Stimulated activated CD8-positive, alpha-beta memory T cell treated with anti-CD3 and anti-CD28 coated beads, Interleukin-15, amount 100 ng/mL, for 4 hours (primary cell): ENCODE measurements around the gene DDN.
A peak's percentile ranks its signal among the peaks of the same experiment; 100 is the strongest.

Source experiments
- DNase-seq, 2 donors: peaks; one replicate each; pipeline ENCODE4 v3.0.0-alpha.2; 2020; ENCODE audit warnings: low read depth in 2 of 2

DDN gene

DNA sequence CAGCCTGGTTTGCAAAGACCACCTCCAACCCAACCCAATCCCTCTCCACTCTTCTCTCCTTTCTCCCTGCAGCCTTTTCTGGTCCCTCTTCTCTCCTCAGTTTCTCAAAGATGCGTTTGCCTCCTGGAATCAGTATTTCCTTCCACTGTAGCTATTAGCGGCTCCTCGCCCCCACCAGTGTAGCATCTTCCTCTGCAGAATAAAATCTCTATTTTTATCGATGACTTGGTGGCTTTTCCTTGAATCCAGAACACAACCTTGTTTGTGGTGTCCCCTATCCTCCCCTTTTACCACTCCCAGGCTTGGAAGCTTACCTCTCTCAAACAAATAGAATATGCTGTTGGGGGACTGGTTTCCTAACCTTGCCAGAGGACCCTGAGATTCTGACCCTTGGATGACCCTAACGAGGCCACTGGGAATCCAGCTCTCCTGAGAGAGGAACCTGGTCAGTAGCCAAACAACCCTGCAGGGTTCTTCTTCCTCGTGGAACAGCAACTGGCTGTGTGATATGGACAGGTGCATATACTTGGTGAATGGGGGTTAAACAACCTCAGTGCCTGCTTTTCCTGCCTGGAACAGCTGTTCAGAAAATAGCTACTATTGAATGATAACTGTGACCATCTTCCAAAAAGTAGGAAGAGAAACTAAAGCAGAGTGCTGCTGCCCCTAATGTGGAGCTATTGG is 16.6 kb downstream of the DDN start:
- DNase-seq: no peak

DNA sequence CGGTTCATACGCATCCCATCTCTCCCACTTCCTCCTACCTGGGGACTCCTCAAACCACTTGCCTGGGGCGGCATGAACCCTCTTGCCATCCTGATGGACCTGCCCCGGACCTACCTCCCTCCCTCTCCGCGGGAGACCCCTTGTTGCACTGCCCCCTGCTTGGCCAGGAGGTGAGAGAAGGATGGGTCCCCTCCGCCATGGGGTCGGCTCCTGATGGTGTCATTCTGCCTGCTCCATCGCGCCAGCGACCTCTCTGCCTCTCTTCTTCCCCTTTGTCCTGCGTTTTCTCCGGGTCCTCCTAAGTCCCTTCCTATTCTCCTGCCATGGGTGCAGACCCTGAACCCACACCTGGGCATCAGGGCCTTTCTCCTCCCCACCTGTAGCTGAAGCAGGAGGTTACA is 17.4 kb downstream of the DDN start:
- DNase-seq: no peak

DNA sequence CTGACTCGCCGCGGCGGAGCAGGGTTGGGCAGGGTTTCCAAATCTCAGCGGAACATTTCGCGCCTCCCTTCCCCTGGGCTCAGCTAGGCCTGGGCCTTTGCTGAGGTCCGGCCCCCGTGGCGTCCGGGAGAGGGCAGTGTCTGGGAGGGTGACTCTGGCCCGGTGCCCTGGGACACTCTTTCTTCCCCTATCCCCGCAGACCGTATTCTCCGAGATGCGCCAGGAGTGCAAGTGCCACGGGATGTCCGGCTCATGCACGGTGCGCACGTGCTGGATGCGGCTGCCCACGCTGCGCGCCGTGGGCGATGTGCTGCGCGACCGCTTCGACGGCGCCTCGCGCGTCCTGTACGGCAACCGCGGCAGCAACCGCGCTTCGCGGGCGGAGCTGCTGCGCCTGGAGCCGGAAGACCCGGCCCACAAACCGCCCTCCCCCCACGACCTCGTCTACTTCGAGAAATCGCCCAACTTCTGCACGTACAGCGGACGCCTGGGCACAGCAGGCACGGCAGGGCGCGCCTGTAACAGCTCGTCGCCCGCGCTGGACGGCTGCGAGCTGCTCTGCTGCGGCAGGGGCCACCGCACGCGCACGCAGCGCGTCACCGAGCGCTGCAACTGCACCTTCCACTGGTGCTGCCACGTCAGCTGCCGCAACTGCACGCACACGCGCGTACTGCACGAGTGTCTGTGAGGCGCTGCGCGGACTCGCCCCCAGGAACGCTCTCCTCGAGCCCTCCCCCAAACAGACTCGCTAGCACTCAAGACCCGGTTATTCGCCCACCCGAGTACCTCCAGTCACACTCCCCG is 18.0 kb downstream of the DDN start:
- no peak for DNase-seq

- no peak for DNase-seq
These were observed 18.7 kb downstream of the DDN start for GRCh38 chr12:48980389-48980952.

GRCh38 chr12:48979602-48980388 is 19.4 kb downstream of the DDN start:
- no peak for DNase-seq

DNA sequence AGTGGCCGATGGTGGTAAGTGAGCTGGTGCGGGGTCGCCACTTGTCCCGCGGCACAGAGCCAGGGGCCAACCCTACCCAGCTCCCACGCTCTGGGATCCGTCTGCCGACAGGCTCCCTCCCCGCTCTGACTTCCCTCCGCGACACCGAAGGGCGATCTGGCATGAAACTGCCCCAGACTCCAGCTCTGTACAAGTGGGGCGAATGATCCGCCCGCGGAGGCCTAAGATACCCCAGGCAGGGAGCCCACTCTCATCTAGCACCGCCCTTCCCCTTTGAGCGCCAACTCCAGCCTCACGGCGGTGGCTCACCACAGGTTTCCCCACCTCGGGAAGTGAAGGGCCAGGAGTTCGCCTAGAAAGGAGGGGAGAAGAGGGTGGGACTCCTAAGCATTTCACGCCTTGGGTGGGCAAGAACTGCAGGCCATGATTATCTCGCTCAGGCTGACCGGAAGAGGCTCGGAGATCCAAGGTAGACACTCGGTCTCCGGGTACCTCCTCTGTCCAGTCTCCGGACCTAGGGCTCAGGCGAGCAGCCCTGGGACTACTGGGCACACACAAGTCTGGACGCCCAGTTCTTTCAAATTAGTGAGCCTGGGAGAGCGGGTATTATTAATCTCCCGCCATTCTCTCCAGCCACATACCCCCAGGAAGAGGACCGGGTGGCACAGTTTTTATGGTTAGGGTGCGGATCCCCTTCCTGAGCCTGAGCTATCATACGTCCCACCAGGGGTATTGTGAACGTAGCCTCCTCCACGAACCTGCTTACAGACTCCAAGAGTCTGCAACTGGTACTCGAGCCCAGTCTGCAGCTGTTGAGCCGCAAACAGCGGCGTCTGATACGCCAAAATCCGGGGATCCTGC is 20.2 kb downstream of the DDN start:
- DNase-seq: no peak

DNA sequence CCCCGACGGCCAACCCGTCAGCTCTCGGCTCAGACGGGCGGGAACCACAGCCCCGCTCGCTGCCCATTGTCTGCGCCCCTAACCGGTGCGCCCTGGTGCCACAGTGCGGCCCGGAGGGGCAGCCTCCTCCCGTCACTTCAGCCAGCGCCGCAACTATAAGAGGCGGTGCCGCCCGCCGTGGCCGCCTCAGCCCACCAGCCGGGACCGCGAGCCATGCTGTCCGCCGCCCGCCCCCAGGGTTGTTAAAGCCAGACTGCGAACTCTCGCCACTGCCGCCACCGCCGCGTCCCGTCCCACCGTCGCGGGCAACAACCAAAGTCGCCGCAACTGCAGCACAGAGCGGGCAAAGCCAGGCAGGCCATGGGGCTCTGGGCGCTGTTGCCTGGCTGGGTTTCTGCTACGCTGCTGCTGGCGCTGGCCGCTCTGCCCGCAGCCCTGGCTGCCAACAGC is 20.9 kb downstream of the DDN start, which contains the start of gene WNT1:
Gene WNT1, plus strand, starts transcription at position 32 of the 450 bp plus-strand sequence. Its CDS starts 329 bp downstream, at position 361.
- DNase-seq: no peak

- DNase-seq: peak; percentile 53 to 66
These were observed 21.6 kb downstream of the DDN start for GRCh38 chr12:48977290-48978281.

- DNase-seq: no peak
These were observed 25.1 kb downstream of the DDN start for GRCh38 chr12:48973941-48974673.

DNA sequence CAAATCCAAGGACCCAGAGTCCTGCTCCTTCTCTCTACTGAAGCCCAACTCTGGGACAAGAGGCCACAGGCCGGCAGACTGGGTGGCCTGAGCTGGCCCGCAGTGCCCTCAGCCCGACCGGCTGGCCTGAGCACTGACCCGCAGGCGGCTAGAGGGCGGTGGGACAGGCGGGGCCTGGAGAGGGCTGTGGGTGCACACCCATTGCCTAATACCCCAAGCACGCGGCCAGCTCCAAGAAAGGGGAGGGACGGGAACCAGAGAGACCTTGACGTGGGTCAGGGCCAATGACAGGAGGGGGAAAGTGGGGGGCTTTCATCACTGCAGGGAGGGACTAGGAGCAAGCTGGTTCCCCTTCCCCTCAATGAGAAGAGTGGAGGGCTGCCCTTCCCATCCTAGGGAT is 25.6 kb downstream of the DDN start:
- no peak for DNase-seq

DNA sequence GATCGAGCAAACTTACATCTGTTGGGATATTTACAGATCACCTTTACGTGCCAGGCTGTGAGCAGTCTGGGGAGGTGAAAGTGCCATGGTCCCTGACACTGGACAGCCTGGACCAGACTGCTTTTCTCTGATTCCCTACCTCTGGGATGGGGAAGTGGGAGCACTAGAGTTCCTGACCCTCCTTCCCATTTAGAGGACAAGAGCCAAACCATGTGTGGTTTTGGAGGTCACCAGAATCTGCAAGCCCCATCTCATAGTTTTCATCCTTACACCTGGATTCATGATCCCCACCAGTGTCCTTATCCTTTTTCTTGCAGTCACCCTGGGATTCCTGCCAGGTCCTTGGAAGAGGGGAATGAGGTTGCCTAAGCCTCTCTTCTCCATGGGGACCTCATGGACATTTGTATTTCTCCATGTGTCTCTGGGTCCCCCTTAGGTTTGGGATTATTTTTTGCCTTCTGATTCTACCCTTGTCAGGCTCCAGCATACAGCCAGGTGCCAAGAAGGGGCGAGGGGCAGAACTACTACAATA is 26.2 kb downstream of the DDN start:
- DNase-seq: no peak

DNA sequence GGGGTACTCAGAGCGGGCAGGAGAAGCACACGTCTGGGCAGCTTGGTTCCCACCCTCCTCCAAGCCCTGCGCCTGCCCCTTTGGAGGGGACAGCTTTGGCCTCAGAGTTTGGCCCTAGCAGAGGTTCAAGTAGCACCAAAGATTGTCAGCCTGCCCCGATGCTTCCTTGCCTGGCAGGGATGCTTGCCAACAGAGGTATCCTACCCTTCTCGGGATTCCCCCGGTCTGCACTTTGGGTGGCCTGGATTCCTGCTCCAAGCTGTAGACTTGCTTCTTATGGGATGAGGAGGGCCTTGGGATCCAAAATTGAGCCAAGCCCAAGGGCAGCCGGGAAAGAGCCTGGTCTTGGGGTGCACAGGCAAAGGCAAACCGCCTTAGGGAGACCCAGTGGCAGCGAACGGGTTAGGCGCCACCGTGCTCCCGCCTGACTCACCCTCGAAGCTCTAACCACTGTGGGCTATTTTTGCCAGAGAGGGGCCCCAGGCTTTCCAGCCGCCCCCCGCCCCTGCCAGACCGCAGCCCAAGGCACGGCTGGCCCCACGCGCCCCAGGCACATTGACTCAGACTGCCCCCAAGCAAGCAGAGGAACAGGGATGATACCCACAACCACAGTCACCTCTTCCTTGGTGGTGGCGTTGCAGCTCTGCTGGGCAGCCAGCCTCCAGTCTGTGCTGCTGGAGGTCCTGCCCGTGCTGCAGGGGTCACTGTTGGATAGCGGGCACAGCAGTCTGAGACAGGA is 26.8 kb downstream of the DDN start:
- DNase-seq: no peak

DNA sequence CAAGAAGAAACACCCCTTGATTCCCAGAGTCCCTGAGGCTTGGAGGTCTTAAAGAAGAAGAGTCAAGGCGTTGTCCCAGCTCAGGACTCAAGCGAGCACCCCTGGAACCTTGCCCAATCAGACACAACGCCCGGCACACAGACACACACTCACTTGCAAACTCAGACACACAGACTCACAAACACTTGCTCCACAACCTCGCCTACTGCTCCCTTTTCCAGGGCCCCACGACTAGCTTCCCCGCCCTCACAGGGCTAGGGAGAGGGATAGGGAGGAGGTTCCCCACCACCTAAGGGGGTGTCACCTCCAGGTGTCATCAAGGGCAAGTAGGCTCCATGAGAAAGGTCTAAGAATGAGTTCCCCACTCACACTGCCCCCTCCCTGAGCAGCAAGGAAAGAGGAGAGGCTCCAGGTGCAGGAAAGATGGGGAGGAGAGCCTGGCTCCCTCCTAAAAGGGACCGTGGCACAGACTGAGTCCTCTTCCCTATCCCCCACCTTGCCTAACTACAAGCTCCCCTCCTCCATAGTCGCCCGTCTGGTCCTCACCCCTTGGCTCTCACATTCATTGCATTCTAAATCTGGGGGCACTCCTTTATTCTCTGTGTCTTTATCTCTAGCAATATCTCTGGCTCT is 28.4 kb downstream of the DDN start:
- no peak for DNase-seq

DNA sequence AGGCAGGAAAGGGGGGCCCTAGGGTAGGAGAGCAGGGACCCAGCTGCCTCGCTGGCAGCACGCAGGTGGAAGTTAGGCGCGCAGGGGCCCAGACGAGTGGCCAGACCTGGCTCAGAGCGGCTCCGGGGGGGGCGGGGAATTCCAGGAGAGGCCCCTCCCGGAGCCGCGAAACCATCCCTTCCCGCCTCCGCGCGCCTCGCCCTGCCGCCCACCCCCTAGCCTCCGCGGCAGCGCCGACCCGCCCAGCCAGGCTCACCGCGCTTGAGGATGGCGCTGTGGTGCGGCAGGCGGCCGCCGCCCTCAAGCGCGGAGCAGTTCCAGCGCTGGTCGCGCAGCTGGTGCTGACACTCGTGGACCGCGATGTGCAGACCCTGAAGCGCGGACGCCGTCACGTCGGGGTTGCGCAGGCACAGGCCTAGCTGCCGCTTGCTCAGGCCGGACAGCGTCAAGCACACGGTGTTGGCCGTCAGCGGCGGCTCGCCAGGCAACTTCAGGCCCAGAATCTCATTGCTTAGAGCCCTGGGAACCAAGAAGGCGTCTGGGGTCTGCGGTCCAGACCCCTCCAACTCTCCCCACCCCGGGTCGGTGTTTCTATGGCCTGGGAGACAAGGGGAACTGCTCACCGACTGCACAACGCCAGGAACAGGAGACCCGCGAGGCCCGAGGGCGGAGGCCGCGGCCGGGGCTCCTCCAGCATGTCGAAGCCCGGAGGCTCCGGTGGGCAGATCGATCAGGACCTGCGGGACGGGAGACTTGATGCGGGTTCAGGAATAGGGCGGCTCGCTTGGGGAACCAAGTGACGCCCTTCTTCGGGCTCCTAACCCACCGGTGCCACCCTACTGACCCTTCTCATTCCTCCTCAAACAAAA is 29.1 kb downstream of the DDN start:
- no peak for DNase-seq

DNA sequence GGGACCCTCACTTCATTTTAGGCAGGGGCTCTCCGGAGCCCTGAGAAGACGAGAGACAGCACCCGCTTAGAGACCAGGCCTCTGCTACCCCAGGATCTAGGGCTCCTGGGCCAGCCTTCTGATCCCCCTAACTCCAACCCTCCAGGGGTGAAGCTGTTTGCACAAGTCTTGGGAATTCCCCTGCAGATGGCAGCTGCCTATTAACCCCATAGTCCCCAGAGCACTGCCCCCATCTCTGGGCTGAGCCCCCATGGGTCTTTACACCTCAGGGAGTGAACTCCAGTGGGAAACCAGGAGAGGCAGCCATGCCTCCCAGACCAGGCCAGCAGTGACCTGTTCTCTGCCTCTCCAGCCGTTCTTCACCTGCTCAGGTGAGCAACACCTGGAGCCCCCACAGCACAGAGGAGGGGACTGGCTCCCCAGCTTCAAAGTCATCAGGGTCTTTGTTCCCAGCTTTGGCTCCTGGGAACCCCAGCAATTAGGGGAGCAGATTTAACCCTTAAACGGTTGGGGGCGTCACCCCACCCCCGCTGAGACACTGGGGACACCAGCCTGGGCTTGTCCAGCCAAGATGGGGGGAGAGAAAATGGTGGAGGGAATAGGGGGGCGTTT is 29.9 kb downstream of the DDN start:
- DNase-seq: no peak

- no peak for DNase-seq
These were observed 30.7 kb downstream of the DDN start for GRCh38 chr12:48968467-48968866.
